H1 (cell line): ENCODE data around the gene ACSL4. TPM values are rescaled to one million over a fixed set of nuclear protein-coding genes. Genes with fewer than 3 reads are reported as not detected.

ENCODE experiments used
- CEBPB ChIP-seq: IDR thresholded peaks from 2 replicates; pipeline ENCODE4 v1.6.1; 2012; ENCODE audit warnings: low read depth, low read length
- EP300 ChIP-seq, 2 experiments: IDR thresholded peaks; 1 replicate in 1 of 2; 2 replicates in 1 of 2; pipeline ENCODE4 v1.6.1; 2011 to 2012; ENCODE audit warnings: low read depth in 2 of 2, low read length in 2 of 2, mild to moderate bottlenecking in 2 of 2, borderline replicate concordance in 1 of 2, inconsistent platforms in 1 of 2, moderate library complexity in 1 of 2
- SUZ12 ChIP-seq: fragments of 200-600 bp; sonication (generic); IDR thresholded peaks from 2 replicates; pipeline ENCODE4 v1.6.1; 2012; ENCODE audit warnings: mild to moderate bottlenecking, inconsistent platforms, low read length, moderate library complexity, mixed read lengths
- TAF1 ChIP-seq: IDR thresholded peaks from 2 replicates; pipeline ENCODE4 v1.6.1; 2011; ENCODE audit warnings: mild to moderate bottlenecking, low read depth, low read length
- polyA plus RNA-seq, 7 experiments: library from polyadenylated mRNA; depleted of rRNA in 3 of 7; stranded (reverse) in 5 of 7; unstranded in 2 of 7; fragments of >200 nt in 5 of 7; fragments of 200-250 nt in 2 of 7; gene quantifications; 1 replicate in 5 of 7; 2 replicates in 1 of 7; 4 replicates in 1 of 7; pipeline versions ENCODE4 v1.2.1 to v1.2.3, GENCODE V29; 2011 to 2013; ENCODE audit warnings: missing spikeins in 2 of 7, mixed read lengths in 2 of 7
- total RNA-seq: library from RNA; stranded (reverse); fragmentation: NEBNext Ultra II Directional; extraction: Animal tissue kit (Norgen Biotek cat#: 25700); gene quantifications from 2 replicates; pipeline ENCODE4 v1.2.1, GENCODE V29; 2021

The ACSL4 gene
- total and polyA plus RNA-seq, 2 of the 8 experiments (the other 6 are each of a cell fraction or from before 2014, with no cell fraction given) = 11.3 to 47.0 TPM

GRCh38 chrX:109707319-109707718 is 25.7 kb downstream of the ACSL4 start (continued):
- no peak for TF ChIP-seq CEBPB
- no peak for TF ChIP-seq TAF1
- no peak for TF ChIP-seq SUZ12
- TF ChIP-seq EP300 (IDR thresholded peaks at IDR 0.05; ENCODE audit: borderline replicate concordance in 1 of 2, low read depth in 2 of 2, low read length in 2 of 2) = no peak
